ENCODE results near the gene ARL3. TPM values are rescaled to one million over a fixed set of nuclear protein-coding genes. Genes with fewer than 3 reads are reported as not detected.
A peak's percentile ranks its signal among the peaks of the same experiment; 100 is the strongest.

ARL3 gene
- total RNA-seq, 1 donor: 6.0 TPM

GRCh38 chr10:102630663-102631062 lies 83.5 kb downstream of the ARL3 start:
- DNase-seq (ENCODE audit: low read depth): no peak
- no peak for TF ChIP-seq CTCF (IDR thresholded peaks at IDR 0.05; ENCODE audit: insufficient read depth, low read depth, low read length)
- no peak overlapping the region for H3K4me3 ChIP-seq (ENCODE audit: low read depth, low read length)

- TF ChIP-seq CTCF (IDR thresholded peaks at IDR 0.05; ENCODE audit: insufficient read depth, low read depth, low read length): no peak
- DNase-seq (ENCODE audit: low read depth): peak; percentile 85
- no peak overlapping the region for H3K4me3 ChIP-seq (ENCODE audit: low read depth, low read length)
Observed at GRCh38 chr10:102629661-102630614, 84.3 kb downstream of the ARL3 start.

GRCh38 chr10:102628451-102628911 lies 85.7 kb downstream of the ARL3 start:
- peak; percentile 58 for DNase-seq (ENCODE audit: low read depth)
- TF ChIP-seq CTCF (IDR thresholded peaks at IDR 0.05; ENCODE audit: insufficient read depth, low read depth, low read length): peak; percentile 23
- no peak overlapping the region for H3K4me3 ChIP-seq (ENCODE audit: low read depth, low read length)

GRCh38 chr10:102627736-102628293 lies 86.4 kb downstream of the ARL3 start:
- TF ChIP-seq CTCF (IDR thresholded peaks at IDR 0.05; ENCODE audit: insufficient read depth, low read depth, low read length): no peak
- DNase-seq (ENCODE audit: low read depth): peak; percentile 67
- H3K4me3 ChIP-seq (ENCODE audit: low read depth, low read length): no peak overlapping the region

- H3K4me3 ChIP-seq (ENCODE audit: low read depth, low read length): no peak overlapping the region
- no peak for TF ChIP-seq CTCF (IDR thresholded peaks at IDR 0.05; ENCODE audit: insufficient read depth, low read depth, low read length)
- DNase-seq (ENCODE audit: low read depth): no peak
Observed at GRCh38 chr10:102627291-102627735, 86.9 kb downstream of the ARL3 start.

- TF ChIP-seq CTCF (IDR thresholded peaks at IDR 0.05; ENCODE audit: insufficient read depth, low read depth, low read length): no peak
- H3K4me3 ChIP-seq (ENCODE audit: low read depth, low read length): no peak overlapping the region
- no peak for DNase-seq (ENCODE audit: low read depth)
Observed at GRCh38 chr10:102626026-102626685, 88.0 kb downstream of the ARL3 start.
